ENCODE measurements around the gene CNOT6L. TPM values are rescaled to one million over a fixed set of nuclear protein-coding genes. Genes with fewer than 3 reads are reported as not detected.

Gene CNOT6L
- total and polyA plus RNA-seq, 2 donors from 2014 or later = 5.8 to 73.3 TPM

DNA sequence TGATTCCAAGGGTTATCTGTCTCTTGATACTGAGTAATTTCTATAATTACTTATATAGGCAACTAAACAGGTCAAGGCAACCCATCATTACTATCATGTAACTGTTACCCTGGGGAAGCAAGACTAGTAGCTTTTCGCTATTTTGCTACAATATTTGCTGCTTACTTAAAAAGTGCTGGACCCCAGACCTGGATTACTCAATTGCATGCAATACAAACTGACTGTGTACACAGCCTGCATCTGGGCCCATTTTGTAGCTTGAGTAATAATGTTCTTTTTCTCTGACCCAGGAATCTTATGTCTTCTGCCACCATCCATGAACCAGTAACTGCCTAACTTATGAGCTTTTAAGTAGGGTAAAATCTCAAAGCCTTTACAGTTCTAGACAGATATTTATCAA is 53.4 kb downstream of the CNOT6L start:
- Histone ChIP-seq H3K27ac (ENCODE audit: low read depth in 2 of 2, low read length in 2 of 2) (no peak overlapping the region), H3K9me3 (ENCODE audit: control insufficient read depth in 2 of 3, insufficient read depth in 1 of 3, low read length in 3 of 3) (peaks cover 0 to 17% (median 2%) of the 10 kb centered on the region in 3 donors), H3K9ac (ENCODE audit: low read length in 3 of 3) (no peak overlapping the region), H3K4me3 (ENCODE audit: low read length in 3 of 3) (no peak overlapping the region), H3K27me3 (ENCODE audit: control insufficient read depth, insufficient read depth, low read length) (no peaks in the 10 kb centered on the region), H3K36me3 (ENCODE audit: control insufficient read depth in 2 of 3, insufficient read depth in 3 of 3, low read length in 3 of 3) (peaks cover 0 to 2% (median 0%) of the 10 kb centered on the region in 3 donors), H3K4me1 (ENCODE audit: control insufficient read depth in 2 of 3, insufficient read depth in 2 of 3, low read depth in 1 of 3, low read length in 3 of 3) (no peaks in the 10 kb centered on the region)
- TF ChIP-seq, protein P1, sequence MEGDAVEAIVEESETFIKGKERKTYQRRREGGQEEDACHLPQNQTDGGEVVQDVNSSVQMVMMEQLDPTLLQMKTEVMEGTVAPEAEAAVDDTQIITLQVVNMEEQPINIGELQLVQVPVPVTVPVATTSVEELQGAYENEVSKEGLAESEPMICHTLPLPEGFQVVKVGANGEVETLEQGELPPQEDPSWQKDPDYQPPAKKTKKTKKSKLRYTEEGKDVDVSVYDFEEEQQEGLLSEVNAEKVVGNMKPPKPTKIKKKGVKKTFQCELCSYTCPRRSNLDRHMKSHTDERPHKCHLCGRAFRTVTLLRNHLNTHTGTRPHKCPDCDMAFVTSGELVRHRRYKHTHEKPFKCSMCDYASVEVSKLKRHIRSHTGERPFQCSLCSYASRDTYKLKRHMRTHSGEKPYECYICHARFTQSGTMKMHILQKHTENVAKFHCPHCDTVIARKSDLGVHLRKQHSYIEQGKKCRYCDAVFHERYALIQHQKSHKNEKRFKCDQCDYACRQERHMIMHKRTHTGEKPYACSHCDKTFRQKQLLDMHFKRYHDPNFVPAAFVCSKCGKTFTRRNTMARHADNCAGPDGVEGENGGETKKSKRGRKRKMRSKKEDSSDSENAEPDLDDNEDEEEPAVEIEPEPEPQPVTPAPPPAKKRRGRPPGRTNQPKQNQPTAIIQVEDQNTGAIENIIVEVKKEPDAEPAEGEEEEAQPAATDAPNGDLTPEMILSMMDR (IDR thresholded peaks at IDR 0.05; ENCODE audit: borderline replicate concordance, extremely low read depth, insufficient read depth) = no peak
- intact Hi-C loops (cut with DNase I) = no loop called here
- no peak for DNase-seq
- no peak for FAIRE-seq

DNA sequence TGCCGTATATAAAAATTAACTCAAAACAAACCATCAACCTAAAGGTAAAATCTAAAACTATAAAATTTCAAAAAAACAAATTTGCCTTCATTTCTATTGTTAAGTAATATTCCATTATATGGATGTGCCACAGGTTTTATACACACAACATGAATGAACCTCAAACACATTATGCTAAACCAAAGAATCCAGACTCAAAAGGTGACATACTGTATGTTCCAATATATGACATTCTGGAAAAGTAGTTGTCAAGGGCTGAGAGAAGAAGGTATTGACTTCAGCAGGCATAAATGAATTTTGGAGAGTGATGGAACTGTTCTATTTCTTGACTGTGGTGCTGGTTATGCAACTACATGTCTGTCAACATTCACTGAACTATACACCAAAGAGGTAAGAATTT is 56.6 kb downstream of the CNOT6L start:
- TF ChIP-seq, protein P1 (IDR thresholded peaks at IDR 0.05; ENCODE audit: borderline replicate concordance, extremely low read depth, insufficient read depth) = no peak
- Histone ChIP-seq H3K9ac (ENCODE audit: low read length in 3 of 3) (no peak overlapping the region), H3K4me1 (ENCODE audit: control insufficient read depth in 2 of 3, insufficient read depth in 2 of 3, low read depth in 1 of 3, low read length in 3 of 3) (no peaks in the 10 kb centered on the region), H3K27me3 (ENCODE audit: control insufficient read depth, insufficient read depth, low read length) (no peaks in the 10 kb centered on the region), H3K4me3 (ENCODE audit: low read length in 3 of 3) (no peak overlapping the region), H3K36me3 (ENCODE audit: control insufficient read depth in 2 of 3, insufficient read depth in 3 of 3, low read length in 3 of 3) (peaks cover 0 to 2% (median 0%) of the 10 kb centered on the region in 3 donors), H3K27ac (ENCODE audit: low read depth in 2 of 2, low read length in 2 of 2) (no peak overlapping the region), H3K9me3 (ENCODE audit: control insufficient read depth in 2 of 3, insufficient read depth in 1 of 3, low read length in 3 of 3) (peaks cover 0 to 17% (median 2%) of the 10 kb centered on the region in 3 donors)
- FAIRE-seq = no peak
- DNase-seq = no peak
- intact Hi-C loops (cut with DNase I) = no loop called here

DNA sequence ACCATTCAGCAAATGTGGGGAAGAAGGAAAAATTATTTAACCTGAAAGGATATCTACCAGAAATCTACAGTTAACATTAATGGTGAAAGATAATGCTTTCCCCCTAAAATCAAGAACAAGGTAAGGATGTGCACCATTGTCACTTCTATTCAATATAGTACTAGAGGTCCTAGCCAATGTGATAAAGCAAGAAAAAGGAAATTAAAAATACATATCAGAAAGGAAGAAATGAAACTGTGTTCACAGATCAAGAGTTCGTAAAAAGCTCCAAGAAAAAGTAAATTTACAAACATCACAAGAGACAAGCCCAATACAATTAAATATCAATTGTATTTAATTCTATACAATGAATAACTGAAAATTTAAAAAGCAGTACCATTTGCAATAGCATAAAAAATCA is 57.6 kb downstream of the CNOT6L start:
- peaks cover 0 to 17% (median 2%) of the 10 kb centered on the region in 3 donors for H3K9me3 ChIP-seq (ENCODE audit: control insufficient read depth in 2 of 3, insufficient read depth in 1 of 3, low read length in 3 of 3)
- H3K36me3 ChIP-seq (ENCODE audit: control insufficient read depth in 2 of 3, insufficient read depth in 3 of 3, low read length in 3 of 3) = peaks cover 0 to 3% (median 0%) of the 10 kb centered on the region in 3 donors
- no peak for DNase-seq
- H3K4me3 ChIP-seq (ENCODE audit: low read length in 3 of 3) = no peak overlapping the region
- FAIRE-seq = no peak
- no peaks in the 10 kb centered on the region for H3K27me3 ChIP-seq (ENCODE audit: control insufficient read depth, insufficient read depth, low read length)
- H3K9ac ChIP-seq (ENCODE audit: low read length in 3 of 3) = no peak overlapping the region
- no peaks in the 10 kb centered on the region for H3K4me1 ChIP-seq (ENCODE audit: control insufficient read depth in 2 of 3, insufficient read depth in 2 of 3, low read depth in 1 of 3, low read length in 3 of 3)
- intact Hi-C loops (cut with DNase I) = no loop called here
- TF ChIP-seq, protein P1 (IDR thresholded peaks at IDR 0.05; ENCODE audit: borderline replicate concordance, extremely low read depth, insufficient read depth) = no peak
- no peak overlapping the region for H3K27ac ChIP-seq (ENCODE audit: low read depth in 2 of 2, low read length in 2 of 2)

DNA sequence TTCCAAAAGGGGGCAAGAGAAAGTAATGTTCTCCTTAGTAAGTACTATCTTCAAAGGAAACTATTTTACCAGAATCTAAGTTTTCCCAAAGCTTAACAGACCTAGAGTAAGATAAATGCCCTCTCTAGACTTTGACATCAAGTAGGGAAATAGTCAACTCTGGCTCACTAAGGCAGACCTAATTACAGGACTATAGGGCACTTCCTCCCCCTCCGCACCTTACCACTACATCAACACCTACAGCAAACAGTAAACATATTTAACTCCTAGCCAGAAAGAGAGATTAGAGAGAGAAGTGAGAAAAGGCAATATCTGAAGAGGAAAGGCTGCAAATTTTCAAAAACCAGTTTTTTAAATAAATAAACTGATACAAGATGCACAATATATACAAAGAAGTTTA is 60.4 kb downstream of the CNOT6L start:
- TF ChIP-seq, protein P1 (IDR thresholded peaks at IDR 0.05; ENCODE audit: borderline replicate concordance, extremely low read depth, insufficient read depth) = no peak
- peaks cover 0 to 17% (median 2%) of the 10 kb centered on the region in 3 donors for H3K9me3 ChIP-seq (ENCODE audit: control insufficient read depth in 2 of 3, insufficient read depth in 1 of 3, low read length in 3 of 3)
- H3K27me3 ChIP-seq (ENCODE audit: control insufficient read depth, insufficient read depth, low read length) = no peaks in the 10 kb centered on the region
- H3K4me3 ChIP-seq (ENCODE audit: low read length in 3 of 3) = no peak overlapping the region
- no peaks in the 10 kb centered on the region for H3K4me1 ChIP-seq (ENCODE audit: control insufficient read depth in 2 of 3, insufficient read depth in 2 of 3, low read depth in 1 of 3, low read length in 3 of 3)
- intact Hi-C loops (cut with DNase I) = no loop called here
- H3K36me3 ChIP-seq (ENCODE audit: control insufficient read depth in 2 of 3, insufficient read depth in 3 of 3, low read length in 3 of 3) = peaks cover 0 to 2% (median 0%) of the 10 kb centered on the region in 3 donors
- DNase-seq = no peak
- FAIRE-seq = no peak
- H3K27ac ChIP-seq (ENCODE audit: low read depth in 2 of 2, low read length in 2 of 2) = no peak overlapping the region
- H3K9ac ChIP-seq (ENCODE audit: low read length in 3 of 3) = no peak overlapping the region
